Left hindlimb (tissue), 1 donor: Measurements from ENCODE around the gene PXDN.
"Not testable (repeated sequence)": the region's sequence is repeated elsewhere in the genome, so short reads cannot be mapped to it uniquely, and the experiment has no call there.

Experiments
- DNase-seq: peaks from one replicate; pipeline ENCODE4 v3.0.0-alpha.2; 2018

The PXDN gene

GRCh38 chr2:1773883-1774282 lies 29.6 kb upstream of the PXDN start:
- no peak for DNase-seq

GRCh38 chr2:1772471-1773267 lies 28.4 kb upstream of the PXDN start:
- no peak for DNase-seq

- DNase-seq: no peak
Observed at GRCh38 chr2:1771626-1772280, 27.4 kb upstream of the PXDN start.

GRCh38 chr2:1770566-1771380 lies 26.5 kb upstream of the PXDN start:
- DNase-seq: no peak

GRCh38 chr2:1769703-1770422 lies 25.5 kb upstream of the PXDN start:
- DNase-seq: no peak

GRCh38 chr2:1767939-1768691 lies 23.8 kb upstream of the PXDN start:
- no peak for DNase-seq

GRCh38 chr2:1766851-1767811 lies 22.8 kb upstream of the PXDN start:
- no peak for DNase-seq

- DNase-seq: no peak
Observed at GRCh38 chr2:1766425-1766824, 22.1 kb upstream of the PXDN start.

- DNase-seq: not testable (repeated sequence)
Observed at GRCh38 chr2:1765201-1765600, 20.9 kb upstream of the PXDN start.

GRCh38 chr2:1759611-1759930 lies 15.3 kb upstream of the PXDN start:
- DNase-seq: no peak

- no peak for DNase-seq
Observed at GRCh38 chr2:1758774-1759610, 14.7 kb upstream of the PXDN start.

GRCh38 chr2:1758171-1758570 lies 13.9 kb upstream of the PXDN start:
- no peak for DNase-seq

- no peak for DNase-seq
Observed at GRCh38 chr2:1757567-1757966, 13.3 kb upstream of the PXDN start.

- DNase-seq: not testable (repeated sequence)
Observed at GRCh38 chr2:1757146-1757545, 12.8 kb upstream of the PXDN start.

GRCh38 chr2:1756456-1756855 lies 12.1 kb upstream of the PXDN start:
- DNase-seq: no peak

GRCh38 chr2:1755436-1756191 lies 11.3 kb upstream of the PXDN start:
- no peak for DNase-seq

GRCh38 chr2:1754461-1755170 lies 10.3 kb upstream of the PXDN start:
- no peak for DNase-seq

GRCh38 chr2:1754046-1754445 lies 9.7 kb upstream of the PXDN start:
- no peak for DNase-seq

GRCh38 chr2:1752751-1753150 lies 8.4 kb upstream of the PXDN start:
- DNase-seq: no peak
